ENCODE data around the gene CENPT.

The CENPT gene

GRCh38 chr16:67847064-67847861 lies at the start of gene CENPT:
Gene CENPT, minus strand, starts transcription at chr16:67847693. Its CDS starts 13,834 bp downstream, at chr16:67833859.
- DNase-seq (ENCODE audit: insufficient read length, low spot score), result peak; percentile 75
- TF ChIP-seq POLR2A (IDR thresholded peaks at IDR 0.05; ENCODE audit: low read depth, low read length), result no peak
- no peak for FAIRE-seq

GRCh38 chr16:67897231-67897630 lies 49.7 kb upstream of the CENPT start:
- TF ChIP-seq POLR2A (IDR thresholded peaks at IDR 0.05; ENCODE audit: low read depth, low read length), result no peak
- DNase-seq (ENCODE audit: insufficient read length, low spot score) (no peak), FAIRE-seq (no peak)

GRCh38 chr16:67893743-67894399 lies 46.4 kb upstream of the CENPT start:
- DNase-seq (ENCODE audit: insufficient read length, low spot score), result no peak
- no peak for TF ChIP-seq POLR2A (IDR thresholded peaks at IDR 0.05; ENCODE audit: low read depth, low read length)
- no peak for FAIRE-seq

- DNase-seq (ENCODE audit: insufficient read length, low spot score) (peak; percentile 96), FAIRE-seq (no peak)
- peak; percentile 30; the same call in 1 of the 2 replicates for TF ChIP-seq POLR2A (IDR thresholded peaks at IDR 0.05; ENCODE audit: low read depth, low read length)
Observed at GRCh38 chr16:67892899-67893742, 45.6 kb upstream of the CENPT start, which contains the start of gene PSKH1. Gene PSKH1, plus strand, starts transcription at chr16:67893254. Its CDS starts 15,496 bp downstream, at chr16:67908750.

GRCh38 chr16:67892375-67892774 lies 44.9 kb upstream of the CENPT start:
- no peak for TF ChIP-seq POLR2A (IDR thresholded peaks at IDR 0.05; ENCODE audit: low read depth, low read length)
- FAIRE-seq, result no peak
- DNase-seq (ENCODE audit: insufficient read length, low spot score), result no peak

GRCh38 chr16:67888331-67888730 lies 40.8 kb upstream of the CENPT start:
- DNase-seq (ENCODE audit: insufficient read length, low spot score), result no peak
- no peak for TF ChIP-seq POLR2A (IDR thresholded peaks at IDR 0.05; ENCODE audit: low read depth, low read length)
- no peak for FAIRE-seq

GRCh38 chr16:67886387-67886786 lies 38.9 kb upstream of the CENPT start:
- DNase-seq (ENCODE audit: insufficient read length, low spot score) (no peak), FAIRE-seq (no peak)
- no peak for TF ChIP-seq POLR2A (IDR thresholded peaks at IDR 0.05; ENCODE audit: low read depth, low read length)

GRCh38 chr16:67885976-67886375 lies 38.5 kb upstream of the CENPT start:
- TF ChIP-seq POLR2A (IDR thresholded peaks at IDR 0.05; ENCODE audit: low read depth, low read length), result no peak
- no peak for FAIRE-seq
- no peak for DNase-seq (ENCODE audit: insufficient read length, low spot score)

- FAIRE-seq (no peak), DNase-seq (ENCODE audit: insufficient read length, low spot score) (no peak)
- TF ChIP-seq POLR2A (IDR thresholded peaks at IDR 0.05; ENCODE audit: low read depth, low read length), result no peak
Observed at GRCh38 chr16:67885545-67885944, 38.1 kb upstream of the CENPT start.

- TF ChIP-seq POLR2A (IDR thresholded peaks at IDR 0.05; ENCODE audit: low read depth, low read length), result no peak
- FAIRE-seq (no peak), DNase-seq (ENCODE audit: insufficient read length, low spot score) (peak; percentile 59)
Observed at GRCh38 chr16:67884684-67885083, 37.2 kb upstream of the CENPT start, which contains the start of gene NRN1L. Gene NRN1L, plus strand, starts transcription at chr16:67884885. Its CDS starts 19 bp downstream, at chr16:67884904.

- DNase-seq (ENCODE audit: insufficient read length, low spot score), result peak; percentile 49
- no peak for TF ChIP-seq POLR2A (IDR thresholded peaks at IDR 0.05; ENCODE audit: low read depth, low read length)
- FAIRE-seq, result no peak
Observed at GRCh38 chr16:67883872-67884261, 36.4 kb upstream of the CENPT start.

GRCh38 chr16:67883146-67883871 lies 35.8 kb upstream of the CENPT start:
- TF ChIP-seq POLR2A (IDR thresholded peaks at IDR 0.05; ENCODE audit: low read depth, low read length), result no peak
- no peak for FAIRE-seq
- DNase-seq (ENCODE audit: insufficient read length, low spot score), result no peak
